ENCODE data around the gene PPP2R3A. TPM values are rescaled to one million over a fixed set of nuclear protein-coding genes. Genes with fewer than 3 reads are reported as not detected.
"Not testable (repeated sequence)": the region's sequence is repeated elsewhere in the genome, so short reads cannot be mapped to it uniquely, and the experiment has no call there.

PPP2R3A gene
- total RNA-seq, 1 experiment from 2014 or later: not detected

- no peak overlapping the region for H3K27ac ChIP-seq (ENCODE audit: low read length)
- H3K9me2 ChIP-seq (replicated peaks; ENCODE audit: insufficient read depth, low read length): no peaks in the 10 kb centered on the region
- H3K4me1 ChIP-seq (ENCODE audit: low read length): no peaks in the 10 kb centered on the region
- H3K79me2 ChIP-seq (ENCODE audit: low read length): no peaks in the 10 kb centered on the region
- H3K36me3 ChIP-seq (ENCODE audit: insufficient read depth, low read length): no peaks in the 10 kb centered on the region
- H3K9ac ChIP-seq (ENCODE audit: low read length): no peak overlapping the region
- DNase-seq: no peak
- H3K9me3 ChIP-seq (ENCODE audit: low read length): no peaks in the 10 kb centered on the region
- H3K4me3 ChIP-seq (ENCODE audit: low read length): no peak overlapping the region
- H3K4me2 ChIP-seq (ENCODE audit: low read depth, low read length, poor library complexity, severe bottlenecking): no peak overlapping the region
- H4K20me1 ChIP-seq (ENCODE audit: insufficient read depth, low read depth, low read length): no peaks in the 10 kb centered on the region
- no peak overlapping the region for H2AFZ ChIP-seq (ENCODE audit: low read length)
- H3K27me3 ChIP-seq (ENCODE audit: low read length): no peaks in the 10 kb centered on the region
Observed at GRCh38 chr3:135924506-135924905, 41.0 kb upstream of the PPP2R3A start.

GRCh38 chr3:135926664-135927063 is 38.9 kb upstream of the PPP2R3A start:
- H3K79me2 ChIP-seq (ENCODE audit: low read length): no peaks in the 10 kb centered on the region
- no peaks in the 10 kb centered on the region for H3K4me1 ChIP-seq (ENCODE audit: low read length)
- H3K4me3 ChIP-seq (ENCODE audit: low read length): no peak overlapping the region
- H3K9ac ChIP-seq (ENCODE audit: low read length): no peak overlapping the region
- H2AFZ ChIP-seq (ENCODE audit: low read length): no peak overlapping the region
- H3K9me2 ChIP-seq (replicated peaks; ENCODE audit: insufficient read depth, low read length): no peaks in the 10 kb centered on the region
- DNase-seq: no peak
- no peaks in the 10 kb centered on the region for H3K27me3 ChIP-seq (ENCODE audit: low read length)
- H3K9me3 ChIP-seq (ENCODE audit: low read length): no peaks in the 10 kb centered on the region
- H3K36me3 ChIP-seq (ENCODE audit: insufficient read depth, low read length): no peaks in the 10 kb centered on the region
- no peaks in the 10 kb centered on the region for H4K20me1 ChIP-seq (ENCODE audit: insufficient read depth, low read depth, low read length)
- H3K27ac ChIP-seq (ENCODE audit: low read length): no peak overlapping the region
- no peak overlapping the region for H3K4me2 ChIP-seq (ENCODE audit: low read depth, low read length, poor library complexity, severe bottlenecking)

- DNase-seq: no peak
- no peak overlapping the region for H3K4me2 ChIP-seq (ENCODE audit: low read depth, low read length, poor library complexity, severe bottlenecking)
- H3K79me2 ChIP-seq (ENCODE audit: low read length): no peaks in the 10 kb centered on the region
- H3K9me3 ChIP-seq (ENCODE audit: low read length): no peaks in the 10 kb centered on the region
- no peaks in the 10 kb centered on the region for H3K27me3 ChIP-seq (ENCODE audit: low read length)
- no peaks in the 10 kb centered on the region for H3K9me2 ChIP-seq (replicated peaks; ENCODE audit: insufficient read depth, low read length)
- no peaks in the 10 kb centered on the region for H3K36me3 ChIP-seq (ENCODE audit: insufficient read depth, low read length)
- no peaks in the 10 kb centered on the region for H3K4me1 ChIP-seq (ENCODE audit: low read length)
- no peak overlapping the region for H2AFZ ChIP-seq (ENCODE audit: low read length)
- H3K27ac ChIP-seq (ENCODE audit: low read length): no peak overlapping the region
- no peak overlapping the region for H3K9ac ChIP-seq (ENCODE audit: low read length)
- H3K4me3 ChIP-seq (ENCODE audit: low read length): no peak overlapping the region
- no peaks in the 10 kb centered on the region for H4K20me1 ChIP-seq (ENCODE audit: insufficient read depth, low read depth, low read length)
Observed at GRCh38 chr3:135927155-135927554, 38.4 kb upstream of the PPP2R3A start.

- Histone ChIP-seq H3K9me2 (replicated peaks; ENCODE audit: insufficient read depth, low read length) (no peaks in the 10 kb centered on the region), H3K9me3 (ENCODE audit: low read length) (no peaks in the 10 kb centered on the region), H2AFZ (ENCODE audit: low read length) (no peak overlapping the region), H3K27ac (ENCODE audit: low read length) (no peak overlapping the region), H3K4me1 (ENCODE audit: low read length) (no peaks in the 10 kb centered on the region), H3K79me2 (ENCODE audit: low read length) (no peaks in the 10 kb centered on the region), H3K27me3 (ENCODE audit: low read length) (no peaks in the 10 kb centered on the region), H3K4me2 (ENCODE audit: low read depth, low read length, poor library complexity, severe bottlenecking) (no peak overlapping the region), H3K36me3 (ENCODE audit: insufficient read depth, low read length) (no peaks in the 10 kb centered on the region), H3K9ac (ENCODE audit: low read length) (no peak overlapping the region), H4K20me1 (ENCODE audit: insufficient read depth, low read depth, low read length) (no peaks in the 10 kb centered on the region), H3K4me3 (ENCODE audit: low read length) (no peak overlapping the region)
- no peak for DNase-seq
Observed at GRCh38 chr3:135929670-135930069, 35.9 kb upstream of the PPP2R3A start.

GRCh38 chr3:135930255-135930654 is 35.3 kb upstream of the PPP2R3A start:
- Histone ChIP-seq H3K27ac (ENCODE audit: low read length) (no peak overlapping the region), H3K79me2 (ENCODE audit: low read length) (no peaks in the 10 kb centered on the region), H3K27me3 (ENCODE audit: low read length) (no peaks in the 10 kb centered on the region), H3K9me2 (replicated peaks; ENCODE audit: insufficient read depth, low read length) (no peaks in the 10 kb centered on the region), H3K4me3 (ENCODE audit: low read length) (no peak overlapping the region), H3K9ac (ENCODE audit: low read length) (no peak overlapping the region), H2AFZ (ENCODE audit: low read length) (no peak overlapping the region), H4K20me1 (ENCODE audit: insufficient read depth, low read depth, low read length) (no peaks in the 10 kb centered on the region), H3K4me1 (ENCODE audit: low read length) (no peaks in the 10 kb centered on the region), H3K36me3 (ENCODE audit: insufficient read depth, low read length) (no peaks in the 10 kb centered on the region), H3K4me2 (ENCODE audit: low read depth, low read length, poor library complexity, severe bottlenecking) (no peak overlapping the region), H3K9me3 (ENCODE audit: low read length) (no peaks in the 10 kb centered on the region)
- DNase-seq: no peak

- not testable (repeated sequence) for H3K9ac ChIP-seq (ENCODE audit: low read length)
Observed at GRCh38 chr3:135935171-135935570, 30.4 kb upstream of the PPP2R3A start.

GRCh38 chr3:135937766-135938165 is 27.8 kb upstream of the PPP2R3A start:
- H3K27ac ChIP-seq (ENCODE audit: low read length); H3K4me1 ChIP-seq (ENCODE audit: low read length); DNase-seq; H3K9ac ChIP-seq (ENCODE audit: low read length); H3K79me2 ChIP-seq (ENCODE audit: low read length); H3K9me2 ChIP-seq (replicated peaks; ENCODE audit: insufficient read depth, low read length); H2AFZ ChIP-seq (ENCODE audit: low read length); H4K20me1 ChIP-seq (ENCODE audit: insufficient read depth, low read depth, low read length); H3K4me3 ChIP-seq (ENCODE audit: low read length); H3K27me3 ChIP-seq (ENCODE audit: low read length); H3K4me2 ChIP-seq (ENCODE audit: low read depth, low read length, poor library complexity, severe bottlenecking); H3K9me3 ChIP-seq (ENCODE audit: low read length); H3K36me3 ChIP-seq (ENCODE audit: insufficient read depth, low read length): not testable (repeated sequence)

More at GRCh38 chr3:135935171-135935570, 30.4 kb upstream of the PPP2R3A start:
- H3K36me3 ChIP-seq (ENCODE audit: insufficient read depth, low read length); H3K79me2 ChIP-seq (ENCODE audit: low read length); H4K20me1 ChIP-seq (ENCODE audit: insufficient read depth, low read depth, low read length); H2AFZ ChIP-seq (ENCODE audit: low read length); H3K9me3 ChIP-seq (ENCODE audit: low read length); H3K27ac ChIP-seq (ENCODE audit: low read length); H3K4me3 ChIP-seq (ENCODE audit: low read length); H3K9me2 ChIP-seq (replicated peaks; ENCODE audit: insufficient read depth, low read length); H3K4me2 ChIP-seq (ENCODE audit: low read depth, low read length, poor library complexity, severe bottlenecking); DNase-seq; H3K27me3 ChIP-seq (ENCODE audit: low read length); H3K4me1 ChIP-seq (ENCODE audit: low read length): not testable (repeated sequence)

- Histone ChIP-seq H2AFZ (ENCODE audit: low read length) (no peak overlapping the region), H3K9ac (ENCODE audit: low read length) (no peak overlapping the region), H4K20me1 (ENCODE audit: insufficient read depth, low read depth, low read length) (no peaks in the 10 kb centered on the region), H3K36me3 (ENCODE audit: insufficient read depth, low read length) (no peaks in the 10 kb centered on the region), H3K4me1 (ENCODE audit: low read length) (no peaks in the 10 kb centered on the region), H3K4me2 (ENCODE audit: low read depth, low read length, poor library complexity, severe bottlenecking) (no peak overlapping the region), H3K79me2 (ENCODE audit: low read length) (no peaks in the 10 kb centered on the region), H3K4me3 (ENCODE audit: low read length) (no peak overlapping the region), H3K9me3 (ENCODE audit: low read length) (no peaks in the 10 kb centered on the region), H3K27ac (ENCODE audit: low read length) (no peak overlapping the region), H3K27me3 (ENCODE audit: low read length) (no peaks in the 10 kb centered on the region; the same call in 1 of the 2 replicates), H3K9me2 (replicated peaks; ENCODE audit: insufficient read depth, low read length) (no peaks in the 10 kb centered on the region)
- no peak for DNase-seq
Observed at GRCh38 chr3:135944831-135945230, 20.7 kb upstream of the PPP2R3A start.

- H3K27ac ChIP-seq (ENCODE audit: low read length): no peak overlapping the region
- no peaks in the 10 kb centered on the region for H3K9me3 ChIP-seq (ENCODE audit: low read length)
- H2AFZ ChIP-seq (ENCODE audit: low read length): no peak overlapping the region
- H3K9ac ChIP-seq (ENCODE audit: low read length): no peak overlapping the region
- H3K27me3 ChIP-seq (ENCODE audit: low read length): no peaks in the 10 kb centered on the region
- DNase-seq: no peak
- H3K4me2 ChIP-seq (ENCODE audit: low read depth, low read length, poor library complexity, severe bottlenecking): no peak overlapping the region
- H3K4me1 ChIP-seq (ENCODE audit: low read length): no peaks in the 10 kb centered on the region
- no peaks in the 10 kb centered on the region for H3K79me2 ChIP-seq (ENCODE audit: low read length)
- no peaks in the 10 kb centered on the region for H3K9me2 ChIP-seq (replicated peaks; ENCODE audit: insufficient read depth, low read length)
- no peaks in the 10 kb centered on the region for H4K20me1 ChIP-seq (ENCODE audit: insufficient read depth, low read depth, low read length)
- no peak overlapping the region for H3K4me3 ChIP-seq (ENCODE audit: low read length)
- no peaks in the 10 kb centered on the region for H3K36me3 ChIP-seq (ENCODE audit: insufficient read depth, low read length)
Observed at GRCh38 chr3:135950941-135951340, 14.6 kb upstream of the PPP2R3A start.
